ENCODE results near the gene ZNF433. TPM values are rescaled to one million over a fixed set of nuclear protein-coding genes. Genes with fewer than 3 reads are reported as not detected.

ZNF433 gene
- total RNA-seq, 4 donors from 2014 or later: 5.4 to 12.8 (median 6.5) TPM

GRCh38 chr19:11979527-11979926 is 56.0 kb downstream of the ZNF433 start:
- no peak for ATAC-seq
- TF ChIP-seq EP300 (IDR thresholded peaks at IDR 0.05) (no peak), POLR2A (IDR thresholded peaks at IDR 0.05) (no peak), POLR2AphosphoS5 (IDR thresholded peaks at IDR 0.05) (no peak)
- TF ChIP-seq, protein P1, sequence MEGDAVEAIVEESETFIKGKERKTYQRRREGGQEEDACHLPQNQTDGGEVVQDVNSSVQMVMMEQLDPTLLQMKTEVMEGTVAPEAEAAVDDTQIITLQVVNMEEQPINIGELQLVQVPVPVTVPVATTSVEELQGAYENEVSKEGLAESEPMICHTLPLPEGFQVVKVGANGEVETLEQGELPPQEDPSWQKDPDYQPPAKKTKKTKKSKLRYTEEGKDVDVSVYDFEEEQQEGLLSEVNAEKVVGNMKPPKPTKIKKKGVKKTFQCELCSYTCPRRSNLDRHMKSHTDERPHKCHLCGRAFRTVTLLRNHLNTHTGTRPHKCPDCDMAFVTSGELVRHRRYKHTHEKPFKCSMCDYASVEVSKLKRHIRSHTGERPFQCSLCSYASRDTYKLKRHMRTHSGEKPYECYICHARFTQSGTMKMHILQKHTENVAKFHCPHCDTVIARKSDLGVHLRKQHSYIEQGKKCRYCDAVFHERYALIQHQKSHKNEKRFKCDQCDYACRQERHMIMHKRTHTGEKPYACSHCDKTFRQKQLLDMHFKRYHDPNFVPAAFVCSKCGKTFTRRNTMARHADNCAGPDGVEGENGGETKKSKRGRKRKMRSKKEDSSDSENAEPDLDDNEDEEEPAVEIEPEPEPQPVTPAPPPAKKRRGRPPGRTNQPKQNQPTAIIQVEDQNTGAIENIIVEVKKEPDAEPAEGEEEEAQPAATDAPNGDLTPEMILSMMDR (IDR thresholded peaks at IDR 0.05): no peak
- no peaks in the 10 kb centered on the region for H3K4me1 ChIP-seq
- no peak overlapping the region for H3K27ac ChIP-seq
- no peak overlapping the region for H3K4me3 ChIP-seq
- peaks cover 13 to 42% of the 10 kb centered on the region in 2 donors for H3K36me3 ChIP-seq
- peaks cover 5 to 59% (median 6%) of the 10 kb centered on the region in 3 donors for H3K9me3 ChIP-seq
- no peaks in the 10 kb centered on the region for H3K27me3 ChIP-seq
- WGBS, 2 donors (ENCODE audit: low coverage in 1 of 2): 81 to 96% methylated on average over 3 to 4 of the region's 4 CpGs

- Histone ChIP-seq H3K9me3 (peaks cover 5 to 59% (median 6%) of the 10 kb centered on the region in 3 donors), H3K27me3 (no peaks in the 10 kb centered on the region), H3K4me1 (no peaks in the 10 kb centered on the region), H3K36me3 (peaks cover 13 to 42% of the 10 kb centered on the region in 2 donors), H3K27ac (no peak overlapping the region), H3K4me3 (no peak overlapping the region)
- TF ChIP-seq POLR2A (IDR thresholded peaks at IDR 0.05) (no peak), EP300 (IDR thresholded peaks at IDR 0.05) (no peak), POLR2AphosphoS5 (IDR thresholded peaks at IDR 0.05) (no peak)
- TF ChIP-seq, protein P1 (IDR thresholded peaks at IDR 0.05): no peak
- ATAC-seq: no peak
- whole genome bisulfite sequencing, 2 donors (ENCODE audit: low coverage in 1 of 2): 93 to 95% methylated on average over 9 of the region's 9 CpGs
These were observed 56.9 kb downstream of the ZNF433 start for GRCh38 chr19:11978492-11979100.

DNA sequence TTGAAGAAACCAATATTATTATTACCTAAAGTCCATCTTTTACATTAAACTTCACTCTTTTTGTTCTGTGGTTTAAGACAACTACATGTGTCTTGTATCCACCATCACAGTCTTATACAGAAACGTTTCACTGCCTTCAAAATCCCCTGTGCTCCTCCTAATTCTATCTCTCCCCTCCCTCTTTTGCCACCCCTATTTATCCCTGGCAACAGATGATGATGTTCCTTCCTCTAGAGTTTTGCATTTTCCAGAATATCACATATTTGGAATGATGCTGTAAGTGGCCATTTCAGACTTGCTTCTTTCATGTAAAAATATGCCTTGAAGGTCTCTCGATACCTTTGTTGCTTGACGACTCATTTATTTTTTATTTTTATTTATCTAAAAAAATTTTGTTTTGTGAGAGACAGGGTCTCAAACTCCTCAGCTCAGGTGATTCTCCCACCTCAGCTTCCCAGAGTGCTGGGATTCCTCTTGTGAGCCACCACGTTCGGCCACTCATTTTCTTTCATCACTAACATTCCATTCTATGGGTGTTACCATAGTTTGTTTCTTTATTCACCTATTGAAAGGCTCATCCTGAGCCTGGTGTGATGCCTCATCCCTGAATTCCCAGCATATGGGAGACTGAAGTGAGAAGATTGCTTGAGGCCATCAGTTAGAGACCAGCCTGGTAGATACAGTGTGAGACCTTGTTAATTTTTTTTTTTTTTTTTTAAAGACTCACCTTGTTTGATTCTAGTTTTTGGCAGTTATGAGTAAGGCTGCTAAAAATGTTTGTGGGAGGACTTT is 62.3 kb downstream of the ZNF433 start:
- no peak for ATAC-seq
- no peak overlapping the region for H3K27ac ChIP-seq
- no peaks in the 10 kb centered on the region for H3K27me3 ChIP-seq
- H3K9me3 ChIP-seq: peaks cover 0 to 16% (median 2%) of the 10 kb centered on the region in 3 donors
- H3K36me3 ChIP-seq: peaks cover 6 to 27% of the 10 kb centered on the region in 2 donors
- H3K4me3 ChIP-seq: no peak overlapping the region
- H3K4me1 ChIP-seq: no peaks in the 10 kb centered on the region
- 63 to 86% methylated on average over 3 to 5 of the region's 5 CpGs for WGBS, 2 donors (ENCODE audit: low coverage in 1 of 2)
- TF ChIP-seq, protein P1 (IDR thresholded peaks at IDR 0.05): no peak
- TF ChIP-seq EP300 (IDR thresholded peaks at IDR 0.05): no peak
- TF ChIP-seq POLR2AphosphoS5 (IDR thresholded peaks at IDR 0.05): no peak
- TF ChIP-seq POLR2A (IDR thresholded peaks at IDR 0.05): no peak

DNA sequence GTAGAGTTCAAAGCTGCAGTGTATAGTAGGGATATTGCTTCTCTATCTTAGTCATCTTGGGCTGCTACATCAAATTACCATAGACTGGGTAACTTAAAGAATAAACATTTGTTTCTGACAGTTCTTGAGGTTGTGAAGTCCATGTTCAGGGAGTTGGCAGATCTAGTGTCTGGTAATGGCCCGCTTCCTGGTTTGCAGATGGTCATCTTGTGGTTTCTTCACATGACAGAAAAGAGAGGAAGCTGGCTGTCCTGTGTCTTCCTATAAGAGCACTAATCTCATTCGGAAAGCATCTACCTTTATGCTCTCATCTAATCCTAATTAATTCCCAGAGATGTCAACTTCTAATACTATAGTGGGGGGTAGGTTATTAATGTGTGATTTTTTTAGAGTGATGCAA is 64.4 kb downstream of the ZNF433 start:
- H3K27ac ChIP-seq: no peak overlapping the region

More for the DNA sequence above, 64.4 kb downstream of the ZNF433 start:
- Histone ChIP-seq H3K36me3 (peaks cover 0 to 8% of the 10 kb centered on the region in 2 donors), H3K27me3 (no peaks in the 10 kb centered on the region), H3K4me3 (no peak overlapping the region), H3K4me1 (peaks cover 0 to 6% (median 0%) of the 10 kb centered on the region in 3 donors), H3K9me3 (no peaks in the 10 kb centered on the region)
- no peak for ATAC-seq
- 88 to 92% methylated on average over 1 to 2 of the region's 2 CpGs for whole genome bisulfite sequencing, 2 donors (ENCODE audit: low coverage in 1 of 2)
- TF ChIP-seq, protein P1 (IDR thresholded peaks at IDR 0.05): no peak
- TF ChIP-seq POLR2AphosphoS5 (IDR thresholded peaks at IDR 0.05) (no peak), POLR2A (IDR thresholded peaks at IDR 0.05) (no peak), EP300 (IDR thresholded peaks at IDR 0.05) (no peak)

Measured in gastroesophageal sphincter (tissue), 4 donors.